Measurements from ENCODE around the gene FAM170B.

DNA sequence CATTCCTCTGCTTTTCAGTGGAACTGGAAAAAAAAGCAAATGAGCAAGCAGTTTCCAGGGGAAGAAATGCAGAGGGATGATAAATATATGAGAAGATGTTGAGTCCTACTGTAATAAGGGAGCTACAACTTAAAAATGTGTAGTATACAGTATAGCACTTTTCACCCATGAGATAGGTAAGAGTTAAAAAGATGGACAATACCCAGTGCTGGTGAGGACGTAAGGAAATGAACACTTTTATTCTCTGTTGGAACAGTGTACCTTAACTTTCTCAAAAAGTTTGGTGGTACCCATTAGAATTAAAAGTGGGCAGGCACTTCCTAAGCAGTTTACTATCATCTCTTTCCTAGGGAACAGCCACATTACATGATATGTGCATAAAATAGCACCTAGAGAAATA, 2.7 kb upstream of the FAM170B start:
- TF ChIP-seq, protein P1, sequence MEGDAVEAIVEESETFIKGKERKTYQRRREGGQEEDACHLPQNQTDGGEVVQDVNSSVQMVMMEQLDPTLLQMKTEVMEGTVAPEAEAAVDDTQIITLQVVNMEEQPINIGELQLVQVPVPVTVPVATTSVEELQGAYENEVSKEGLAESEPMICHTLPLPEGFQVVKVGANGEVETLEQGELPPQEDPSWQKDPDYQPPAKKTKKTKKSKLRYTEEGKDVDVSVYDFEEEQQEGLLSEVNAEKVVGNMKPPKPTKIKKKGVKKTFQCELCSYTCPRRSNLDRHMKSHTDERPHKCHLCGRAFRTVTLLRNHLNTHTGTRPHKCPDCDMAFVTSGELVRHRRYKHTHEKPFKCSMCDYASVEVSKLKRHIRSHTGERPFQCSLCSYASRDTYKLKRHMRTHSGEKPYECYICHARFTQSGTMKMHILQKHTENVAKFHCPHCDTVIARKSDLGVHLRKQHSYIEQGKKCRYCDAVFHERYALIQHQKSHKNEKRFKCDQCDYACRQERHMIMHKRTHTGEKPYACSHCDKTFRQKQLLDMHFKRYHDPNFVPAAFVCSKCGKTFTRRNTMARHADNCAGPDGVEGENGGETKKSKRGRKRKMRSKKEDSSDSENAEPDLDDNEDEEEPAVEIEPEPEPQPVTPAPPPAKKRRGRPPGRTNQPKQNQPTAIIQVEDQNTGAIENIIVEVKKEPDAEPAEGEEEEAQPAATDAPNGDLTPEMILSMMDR (IDR thresholded peaks at IDR 0.05): no peak
- no peak for TF ChIP-seq POLR2A (IDR thresholded peaks at IDR 0.05)
